HG03520 (cell line): ENCODE data around the gene RTRAF.

Experiments used
- ATAC-seq: cut with Tn5 transposase; IDR thresholded peaks from one replicate; pipeline ENCODE4 v1.9.1; 2021; ENCODE audit warnings: mild to moderate bottlenecking, moderate library complexity; ENCODE audit not compliant: unreplicated experiment

RTRAF gene

DNA sequence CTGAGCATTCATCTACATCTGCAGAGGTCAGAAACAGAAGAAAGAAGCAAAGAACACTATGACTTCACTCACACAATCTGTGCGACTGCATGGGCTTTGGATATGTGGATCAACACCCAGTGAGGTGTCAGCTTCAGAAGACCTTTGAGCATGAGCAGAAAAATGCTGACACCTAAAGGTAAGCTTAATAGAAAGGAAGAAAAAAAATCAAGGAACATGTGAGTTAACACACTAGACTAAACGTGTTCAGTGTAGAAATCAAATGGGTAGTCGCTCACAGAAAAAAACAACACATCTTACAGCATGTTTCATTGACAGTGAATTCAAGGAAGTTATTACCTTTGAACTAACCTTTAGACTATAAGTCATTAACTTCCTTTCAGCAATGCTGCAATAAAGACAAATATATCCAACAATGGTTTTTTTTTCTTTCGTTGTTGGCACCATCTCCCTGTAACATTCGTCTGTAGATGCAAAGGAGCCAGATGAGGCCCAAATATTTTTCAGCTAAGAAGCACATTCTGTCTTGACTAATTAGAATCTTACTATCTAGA, 30.9 kb downstream of the RTRAF start:
- ATAC-seq = no peak

DNA sequence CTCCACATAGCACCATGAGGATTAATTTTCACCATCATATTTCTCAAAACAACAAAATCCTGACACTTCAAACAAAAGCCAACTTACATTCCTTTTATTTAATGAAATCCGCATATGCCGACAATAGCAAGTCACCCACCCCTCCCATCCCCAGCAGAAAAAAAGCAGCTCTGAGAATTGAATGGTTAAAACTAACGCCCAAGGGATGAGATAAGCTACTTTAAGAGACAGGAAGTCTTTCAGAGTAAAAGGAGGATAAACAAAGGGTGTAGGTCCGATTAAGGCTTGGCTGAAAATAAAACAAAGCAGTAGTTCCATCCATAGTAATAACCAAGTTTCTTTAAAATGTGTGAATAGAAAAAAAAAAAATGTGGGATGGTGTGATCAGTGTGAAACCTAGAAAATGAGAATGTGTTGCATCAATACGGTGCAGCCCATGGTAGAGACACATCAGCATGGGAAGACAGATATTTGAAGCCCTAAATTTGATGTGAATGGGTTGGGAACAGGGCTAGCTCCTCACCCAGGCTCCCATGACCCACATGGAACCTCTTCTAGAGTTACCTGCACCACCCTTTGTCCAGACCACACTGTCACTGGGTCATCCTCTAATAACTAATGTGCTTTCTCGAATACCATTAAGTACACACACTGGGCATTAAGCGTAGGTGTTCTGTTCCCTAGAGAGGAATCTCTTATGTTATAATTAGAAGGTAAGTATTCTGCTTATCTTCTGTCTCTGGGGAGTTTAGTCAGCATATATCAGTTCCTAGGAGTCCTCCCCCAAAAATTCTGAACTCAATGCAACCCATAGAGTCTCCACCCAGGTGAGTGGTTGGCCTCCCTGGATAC, 31.7 kb downstream of the RTRAF start:
- no peak for ATAC-seq

DNA sequence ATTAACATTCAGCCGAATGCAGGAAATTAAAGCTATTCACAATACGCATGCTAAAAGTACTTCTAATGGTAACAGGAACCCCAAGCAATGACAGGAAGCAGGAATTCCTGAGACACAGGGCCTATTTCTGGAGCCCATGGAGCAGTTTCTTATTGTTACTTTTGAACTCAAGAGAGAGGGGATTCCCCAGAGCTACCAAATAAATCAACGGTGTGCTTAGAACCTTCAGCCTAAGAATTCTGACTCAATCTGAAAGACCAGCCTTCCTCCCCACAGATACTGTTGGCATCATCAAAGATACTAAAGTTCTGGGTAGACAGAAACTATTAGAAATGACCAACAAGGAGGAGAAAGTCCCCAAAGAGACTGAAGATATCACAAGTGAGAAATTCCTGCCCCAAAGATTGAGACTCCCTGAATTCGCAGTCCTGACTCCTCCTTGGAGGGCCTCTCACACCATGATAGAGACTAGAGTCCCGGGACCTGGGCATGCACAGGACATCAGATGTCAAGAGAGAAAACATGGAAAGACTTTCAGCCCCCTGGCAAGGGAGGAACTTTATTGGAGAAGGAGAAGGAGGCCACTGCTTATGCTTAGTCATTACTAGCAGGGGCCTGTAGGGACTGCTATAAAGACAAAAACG, 32.7 kb downstream of the RTRAF start:
- no peak for ATAC-seq

DNA sequence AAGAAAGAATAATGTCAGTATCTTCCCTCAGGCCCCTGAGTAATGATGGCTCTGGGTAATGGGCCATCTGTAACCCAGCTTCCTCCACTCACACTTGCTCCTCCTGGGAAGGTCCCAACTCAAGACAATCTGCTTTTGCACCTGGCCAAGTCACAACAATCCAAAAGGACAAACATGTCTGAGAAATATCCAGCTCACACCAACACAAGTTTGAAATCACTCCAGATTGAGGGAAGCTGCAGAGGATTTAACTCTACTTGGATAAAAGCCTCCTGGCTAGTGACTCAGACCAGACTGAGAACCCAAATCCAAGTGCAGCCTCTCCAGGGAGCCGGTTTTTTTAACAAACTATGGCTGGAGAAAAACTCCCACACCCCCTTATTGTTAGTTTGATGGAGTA, 34.2 kb downstream of the RTRAF start:
- no peak for ATAC-seq

DNA sequence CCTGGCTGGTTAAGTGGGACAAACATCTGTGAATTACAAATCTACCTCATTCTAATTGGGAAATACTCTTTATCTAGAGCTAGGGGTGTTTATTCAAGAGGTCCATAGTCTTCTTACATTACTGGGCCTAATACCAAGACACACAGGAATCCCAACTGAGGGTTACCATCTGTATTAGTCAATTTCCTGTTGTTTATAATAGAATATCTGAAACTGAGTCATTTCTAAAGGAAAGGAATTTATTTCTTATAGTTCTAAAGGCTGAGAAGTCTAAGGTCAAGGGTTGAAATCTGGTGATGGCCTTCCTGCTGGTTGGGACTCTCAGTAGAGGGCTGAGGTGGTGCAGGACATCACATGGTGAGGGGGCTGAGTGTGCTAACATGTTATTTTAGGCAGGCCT, 36.0 kb downstream of the RTRAF start:
- ATAC-seq = no peak

DNA sequence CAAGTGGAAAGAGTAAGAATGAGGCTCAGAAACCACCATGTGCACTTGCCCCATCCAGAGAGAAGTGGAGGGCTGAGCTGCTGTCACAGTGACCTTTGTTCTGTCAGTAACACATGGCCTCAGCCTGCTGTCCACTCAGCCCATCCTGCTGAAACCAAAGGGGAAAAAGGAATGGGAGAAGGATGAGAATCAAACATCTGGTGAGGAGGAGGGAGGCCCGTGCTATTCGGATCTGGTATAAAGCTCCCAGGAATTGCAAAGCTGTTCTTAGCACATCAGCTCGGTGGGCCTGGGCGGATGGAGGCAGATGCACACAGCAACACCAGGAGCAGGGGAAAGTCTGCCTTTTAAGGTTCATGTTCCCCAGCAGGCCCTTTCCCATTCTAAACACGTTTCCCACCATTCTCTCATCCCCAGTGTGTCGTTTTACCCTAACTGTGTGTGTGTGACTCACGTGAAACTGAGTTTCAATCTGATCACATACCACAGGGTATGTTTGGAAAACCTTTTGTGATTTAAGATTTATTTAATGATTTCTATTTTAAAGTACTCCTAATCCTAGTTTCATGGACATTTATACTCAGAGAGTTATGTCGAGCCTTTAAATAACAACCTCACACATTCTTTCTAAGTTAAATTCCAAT, 36.8 kb downstream of the RTRAF start:
- ATAC-seq = no peak

DNA sequence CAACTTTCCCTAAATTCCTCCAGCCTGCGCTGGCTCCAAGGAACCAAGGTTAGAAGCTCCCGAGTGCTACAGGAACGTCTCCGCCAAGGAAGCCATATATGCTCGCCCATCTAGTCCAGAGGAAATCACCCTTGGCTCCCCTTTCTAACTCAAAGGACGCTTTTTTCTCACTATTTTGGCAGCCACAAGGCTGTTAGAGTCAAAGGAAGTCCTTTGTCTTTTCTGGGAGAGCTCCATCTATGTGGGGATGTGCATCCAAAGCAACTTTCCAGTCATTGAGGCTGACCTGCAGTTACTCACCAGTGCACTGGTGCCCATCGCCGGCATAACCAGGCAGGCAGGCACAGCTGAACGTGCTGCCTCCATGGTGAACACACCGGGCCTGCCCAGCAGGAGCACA, 37.6 kb downstream of the RTRAF start:
- ATAC-seq = no peak

DNA sequence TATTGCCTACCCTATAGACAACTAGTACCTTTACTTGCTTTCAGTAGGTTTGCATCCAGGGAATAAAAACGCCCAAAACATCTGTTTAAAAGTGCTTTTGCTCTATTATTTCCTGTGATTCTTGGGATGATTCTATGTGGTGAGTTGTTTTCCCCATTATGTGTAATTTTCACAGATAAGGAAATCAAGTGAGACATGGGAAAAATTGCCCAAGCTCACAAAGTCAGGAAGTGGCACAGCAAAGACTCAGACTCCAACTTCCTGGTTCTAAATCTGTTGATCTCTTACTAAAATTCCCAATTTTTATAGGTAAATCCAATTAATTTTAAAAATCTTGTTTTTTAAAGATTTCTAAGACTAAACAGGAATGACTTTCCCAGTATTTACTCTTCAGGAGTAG, 40.5 kb downstream of the RTRAF start:
- no peak for ATAC-seq

DNA sequence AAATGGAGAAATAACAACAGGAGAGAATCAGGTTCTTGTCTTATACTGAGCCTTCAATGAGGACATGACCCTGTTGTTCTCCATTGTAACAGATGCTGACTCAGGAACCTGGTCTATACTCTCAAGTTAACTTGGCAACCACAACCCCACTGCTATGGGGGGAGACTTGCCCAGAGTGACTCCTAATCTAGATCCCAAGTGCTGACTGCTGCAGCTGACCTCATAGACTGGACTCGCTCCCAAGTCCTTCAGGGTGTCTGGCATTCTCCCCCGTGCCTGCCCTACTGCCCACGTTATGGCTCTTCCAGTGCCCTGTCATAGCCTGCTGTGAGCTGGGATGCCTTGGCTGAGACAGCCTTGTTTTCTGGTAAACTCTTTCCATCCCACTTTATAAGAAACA, 42.4 kb downstream of the RTRAF start:
- ATAC-seq = no peak

DNA sequence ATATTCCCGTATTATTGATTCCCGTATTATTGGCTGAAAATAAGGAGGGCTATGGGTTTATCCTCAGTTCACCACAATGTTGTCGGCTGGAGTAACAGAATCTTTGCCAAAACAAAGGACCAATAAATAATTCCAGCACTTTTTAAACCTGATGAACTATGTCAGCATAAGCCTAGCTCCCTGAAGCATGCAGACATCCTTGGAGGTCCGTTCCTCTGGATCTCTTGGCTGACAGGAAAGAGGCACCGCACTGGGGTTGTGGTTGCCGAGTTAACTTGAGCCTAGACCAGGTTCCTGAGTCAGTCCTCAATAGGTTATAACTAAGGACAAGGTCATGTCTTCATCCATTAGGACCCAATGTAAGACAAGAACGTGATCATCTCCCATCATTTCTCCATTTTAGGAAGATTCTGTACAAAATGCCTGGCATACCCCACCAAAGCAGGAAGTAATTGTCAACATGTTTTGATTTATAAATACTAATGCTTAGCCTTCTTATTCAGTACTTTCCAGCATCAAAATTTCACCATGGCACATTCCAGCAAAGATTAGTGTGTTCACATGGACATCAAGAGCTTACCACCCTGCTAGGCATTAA, 43.0 kb downstream of the RTRAF start:
- no peak for ATAC-seq

DNA sequence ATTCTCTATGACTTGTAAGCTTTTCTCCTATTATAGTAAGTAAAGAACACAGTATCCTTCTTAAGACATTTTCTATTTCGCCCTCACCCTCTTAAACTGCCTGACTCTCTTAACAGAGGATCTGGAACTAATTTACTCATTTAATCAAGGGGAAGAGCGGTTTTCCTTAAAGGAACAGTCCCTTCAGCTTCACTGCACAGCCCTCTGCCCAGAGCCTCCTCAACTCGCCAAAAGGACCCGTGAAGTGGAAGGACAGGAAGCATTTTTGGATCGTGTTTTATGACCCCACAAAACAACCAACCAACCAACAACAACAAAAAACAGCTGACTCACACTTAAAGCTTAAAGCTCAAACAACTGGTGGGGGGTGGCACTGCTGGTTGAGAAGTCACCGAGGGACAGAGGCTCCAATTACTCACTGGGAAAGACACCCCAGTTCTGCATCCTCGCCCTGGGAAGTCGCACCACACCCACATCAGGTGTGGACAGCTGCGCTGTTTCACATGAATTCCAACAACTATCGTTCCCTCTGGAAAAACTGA, 43.8 kb downstream of the RTRAF start:
- ATAC-seq = no peak

DNA sequence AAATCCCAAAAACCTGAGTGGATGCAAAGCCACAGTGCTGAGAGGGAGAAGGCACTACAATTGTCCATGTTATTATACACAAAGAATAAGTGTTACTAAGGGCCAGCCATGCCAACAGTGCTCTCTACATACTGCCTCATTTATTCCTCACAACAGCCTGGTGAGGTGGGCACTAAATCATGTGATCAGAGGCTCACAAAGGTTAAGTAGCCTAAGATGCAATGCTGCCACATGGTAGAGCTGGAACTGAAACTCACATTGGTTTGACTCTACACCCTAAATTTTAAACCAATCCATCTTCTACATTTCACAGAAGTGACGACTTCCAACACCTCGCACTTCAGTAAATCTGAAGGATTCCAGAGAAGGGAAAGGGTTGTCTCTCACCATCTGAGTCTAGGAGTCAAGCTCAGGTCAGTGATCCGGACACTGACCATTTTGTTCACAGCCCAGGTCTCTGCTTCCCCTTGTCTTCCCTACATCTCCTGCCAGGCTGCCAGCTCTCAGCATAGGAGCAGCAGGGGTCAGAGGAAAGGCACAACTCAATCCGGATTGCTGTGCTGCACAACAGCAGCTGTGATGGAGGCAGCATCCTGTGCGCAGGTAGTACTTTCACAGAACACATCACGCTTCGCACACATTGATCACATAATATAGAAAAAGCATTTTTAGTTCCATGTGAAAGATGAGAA, 49.9 kb downstream of the RTRAF start:
- ATAC-seq = no peak

DNA sequence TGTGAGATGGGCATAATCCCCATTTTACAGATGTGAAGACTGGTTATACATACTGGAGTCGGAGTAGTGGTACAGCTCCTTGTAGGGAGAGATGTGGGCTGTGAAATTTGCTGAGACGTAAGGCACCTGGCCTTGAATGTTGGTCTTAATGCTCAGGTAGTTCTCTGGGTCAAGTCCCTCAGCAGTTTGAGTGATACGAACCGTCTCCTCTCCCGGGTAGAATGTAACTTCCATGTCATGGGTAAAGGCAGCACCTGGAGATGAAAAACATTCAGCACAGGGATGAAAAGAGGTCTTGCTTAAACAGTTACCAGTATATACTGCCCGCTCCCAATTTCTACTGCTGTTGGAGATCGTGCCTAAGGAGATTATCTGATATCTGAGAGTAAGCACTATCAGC, 51.3 kb downstream of the RTRAF start:
- ATAC-seq = no peak

DNA sequence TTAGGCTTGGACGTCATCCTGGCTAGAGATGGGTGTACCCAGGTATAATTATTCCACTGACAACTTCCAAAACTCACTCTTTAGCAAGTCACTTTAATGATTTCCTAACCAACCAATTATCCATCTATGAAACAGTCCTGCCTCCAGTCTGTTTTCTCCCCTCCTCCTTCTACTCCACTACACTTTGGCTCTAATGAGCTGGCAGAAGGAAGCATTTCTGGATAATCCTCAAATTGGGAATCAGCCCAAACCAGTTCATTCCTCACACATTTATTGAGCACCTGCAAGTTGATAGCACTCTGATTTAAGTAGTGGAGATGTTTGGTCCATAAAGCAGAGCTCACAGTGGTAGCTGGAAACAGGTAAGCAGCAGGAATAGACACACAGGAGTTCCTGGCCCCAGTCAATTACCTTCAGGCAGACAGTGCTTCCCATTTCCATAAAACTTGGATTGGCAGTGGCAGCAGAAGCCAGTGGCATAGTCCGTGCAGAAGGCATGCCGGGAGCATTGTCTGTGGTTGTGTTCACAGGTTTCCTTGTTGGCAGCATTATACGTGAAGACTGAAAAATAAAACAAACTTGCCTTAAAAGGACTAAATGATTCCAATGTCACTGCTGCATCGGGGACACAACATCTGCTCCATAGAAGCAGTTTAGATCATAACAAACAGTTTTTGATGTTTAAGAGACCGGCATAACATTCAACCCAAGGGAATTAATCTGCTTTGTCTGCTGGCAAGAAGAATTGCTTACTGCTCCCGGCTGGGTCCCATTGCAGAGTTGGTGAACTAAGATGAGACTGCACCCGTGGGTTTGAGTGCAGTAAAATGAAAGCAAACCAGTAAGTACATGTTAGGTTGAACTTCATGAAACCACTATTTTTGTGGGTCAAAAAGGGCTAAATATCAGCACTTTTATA, 53.3 kb downstream of the RTRAF start:
- no peak for ATAC-seq

DNA sequence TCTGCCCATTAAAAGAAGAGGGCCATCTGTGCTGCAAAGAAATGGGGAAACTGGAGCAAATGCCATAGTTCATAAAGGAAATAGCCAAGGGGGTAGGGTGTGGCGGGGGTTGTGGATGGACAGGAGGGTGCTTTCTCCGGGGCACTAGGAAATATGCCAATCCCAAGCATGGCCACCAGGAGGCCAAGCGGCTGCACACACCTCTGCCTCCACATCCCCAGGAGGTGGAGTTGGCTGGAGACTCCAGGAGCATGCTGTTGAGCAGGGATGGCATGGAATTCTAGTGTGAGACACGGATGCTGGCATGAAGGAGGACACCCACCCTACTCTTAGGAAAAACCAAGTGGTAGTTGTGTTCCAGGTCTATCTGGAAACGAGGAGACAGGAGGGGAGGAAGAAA, 54.3 kb downstream of the RTRAF start:
- no peak for ATAC-seq

DNA sequence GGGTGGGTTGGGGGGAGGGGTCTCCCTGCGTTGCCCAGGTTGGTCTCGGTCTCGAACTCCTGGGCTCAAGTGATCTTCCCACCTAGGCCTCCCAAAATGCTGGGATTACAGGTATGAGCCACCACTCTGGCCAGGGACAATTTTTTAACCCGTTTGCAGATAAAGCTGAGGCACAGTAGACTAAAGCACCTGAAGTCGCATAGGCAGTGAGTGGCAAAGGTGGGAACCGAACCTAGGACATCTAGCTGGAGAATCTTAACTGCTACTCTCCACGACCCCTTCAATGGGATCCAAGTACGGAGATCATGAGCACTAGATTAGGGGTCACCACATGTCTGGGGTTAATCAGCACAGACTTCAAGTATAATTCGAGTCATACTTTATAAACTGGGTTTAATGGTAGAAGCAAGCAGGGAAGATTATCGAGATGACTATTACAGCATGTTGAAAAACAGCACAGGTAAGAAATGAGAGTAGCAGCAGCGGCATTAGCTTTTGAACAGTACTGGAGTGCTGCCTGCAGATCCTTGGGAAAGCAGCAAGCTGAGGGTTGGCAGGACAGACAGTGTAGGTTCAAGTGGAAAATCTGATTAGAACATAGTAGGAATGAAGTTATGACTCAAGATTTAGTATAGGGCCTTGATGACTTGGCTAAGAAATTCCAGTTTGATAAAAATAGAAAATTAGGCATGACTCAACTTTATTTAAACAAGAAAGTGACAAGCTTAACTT, 55.6 kb downstream of the RTRAF start:
- no peak for ATAC-seq

DNA sequence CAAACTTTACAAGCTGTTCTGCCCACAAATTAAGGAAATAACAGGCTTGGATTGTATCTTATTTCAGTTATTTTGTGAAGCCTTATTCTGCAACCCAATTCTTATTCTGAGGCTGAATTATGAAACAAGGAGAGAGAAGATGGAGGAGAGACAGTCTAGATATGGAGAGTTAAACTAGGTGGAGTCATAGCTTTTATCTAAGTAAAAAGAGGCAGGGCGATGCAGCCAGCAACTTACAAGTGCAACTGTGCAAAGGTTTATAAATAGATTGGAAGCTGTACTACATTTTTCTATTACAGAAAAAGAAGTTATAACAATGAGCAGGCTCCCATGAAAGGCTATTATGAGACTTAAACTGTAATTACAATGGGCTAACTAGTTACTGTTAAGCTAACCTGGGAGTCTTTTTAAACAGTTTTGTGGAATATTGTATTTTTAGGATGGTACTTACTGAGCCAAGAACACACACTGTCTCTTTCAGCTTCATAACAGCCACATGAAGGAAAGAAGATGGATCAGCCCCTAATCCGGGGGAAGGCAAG, 57.1 kb downstream of the RTRAF start:
- ATAC-seq = no peak

DNA sequence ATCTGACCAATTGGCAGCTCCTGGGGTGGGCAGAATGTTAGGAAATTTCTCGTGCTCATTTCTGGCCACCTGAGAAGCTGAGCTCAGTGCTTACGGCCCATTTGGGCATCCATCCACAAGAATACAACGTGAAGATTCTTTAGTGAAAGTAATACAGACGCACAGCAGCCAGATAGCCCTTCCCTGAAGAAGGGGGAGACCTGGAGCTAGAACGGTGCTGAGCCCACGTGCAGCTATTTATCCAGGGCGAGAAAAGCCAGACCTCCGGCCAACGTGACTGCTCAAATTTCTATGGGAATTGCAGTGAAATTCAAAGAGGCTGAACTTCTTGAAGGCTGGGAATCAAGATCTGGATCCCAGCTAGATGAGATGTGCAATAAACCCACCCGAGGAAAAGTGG, 58.8 kb downstream of the RTRAF start:
- no peak for ATAC-seq
